ENCODE data around the gene ABCC6.
"Not testable (repeated sequence)": the region's sequence is repeated elsewhere in the genome, so short reads cannot be mapped to it uniquely, and the experiment has no call there.

The ABCC6 gene

GRCh38 chr16:16108759-16109158, 114.5 kb downstream of the ABCC6 start:
- no peak for DNase-seq

- no peak for DNase-seq
These were observed 115.5 kb downstream of the ABCC6 start for GRCh38 chr16:16107839-16108238.

- DNase-seq: no peak
These were observed 116.8 kb downstream of the ABCC6 start for GRCh38 chr16:16106466-16106865.

GRCh38 chr16:16105646-16106045, 117.6 kb downstream of the ABCC6 start:
- DNase-seq: no peak

- not testable (repeated sequence) for DNase-seq
These were observed 118.5 kb downstream of the ABCC6 start for GRCh38 chr16:16104804-16105141.

GRCh38 chr16:16104132-16104803, 119.0 kb downstream of the ABCC6 start:
- DNase-seq: not testable (repeated sequence)

- no peak for DNase-seq
These were observed 120.6 kb downstream of the ABCC6 start for GRCh38 chr16:16102738-16103137.

GRCh38 chr16:16101585-16101984, 121.7 kb downstream of the ABCC6 start:
- DNase-seq: no peak

- no peak for DNase-seq
These were observed 122.7 kb downstream of the ABCC6 start for GRCh38 chr16:16100631-16101030.

GRCh38 chr16:16099320-16099719, 124.0 kb downstream of the ABCC6 start:
- DNase-seq: no peak
